T1000 (cell line): ENCODE measurements around the gene CDK2.
"Not testable (repeated sequence)": the region's sequence is repeated elsewhere in the genome, so short reads cannot be mapped to it uniquely, and the experiment has no call there.

Source experiments
- DNase-seq: peaks from one replicate; lab custom pipeline; 2025; ENCODE audit warnings: mixed read lengths; lab: John Stamatoyannopoulos, UW

CDK2 gene

GRCh38 chr12:55966408-55967281 is at the start of gene CDK2:
TSS of gene CDK2 (plus strand) at chr12:55966830. CDS start at chr12:55967009, 179 bp downstream.
- peak; percentile 86 for DNase-seq

DNA sequence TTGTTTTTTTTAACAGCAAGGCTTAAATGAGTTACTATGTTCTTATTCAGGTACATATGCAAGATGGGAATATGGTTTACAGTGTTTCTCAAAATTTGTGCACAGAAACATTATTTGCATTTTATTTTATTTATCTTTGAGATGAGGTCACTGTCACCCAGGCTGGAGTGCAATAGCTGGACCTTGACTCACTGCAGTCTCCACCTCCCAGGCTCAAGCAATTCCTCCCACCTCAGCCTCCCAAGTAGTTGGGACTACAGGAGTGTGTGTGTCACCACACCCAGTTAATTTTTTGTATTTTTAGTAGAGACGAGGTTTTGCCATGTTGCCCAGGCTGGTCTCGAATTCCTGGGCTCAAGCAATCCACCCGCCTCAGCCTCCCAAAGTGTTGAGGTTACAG is 47.6 kb upstream of the CDK2 start:
- DNase-seq: peak; percentile 18

DNA sequence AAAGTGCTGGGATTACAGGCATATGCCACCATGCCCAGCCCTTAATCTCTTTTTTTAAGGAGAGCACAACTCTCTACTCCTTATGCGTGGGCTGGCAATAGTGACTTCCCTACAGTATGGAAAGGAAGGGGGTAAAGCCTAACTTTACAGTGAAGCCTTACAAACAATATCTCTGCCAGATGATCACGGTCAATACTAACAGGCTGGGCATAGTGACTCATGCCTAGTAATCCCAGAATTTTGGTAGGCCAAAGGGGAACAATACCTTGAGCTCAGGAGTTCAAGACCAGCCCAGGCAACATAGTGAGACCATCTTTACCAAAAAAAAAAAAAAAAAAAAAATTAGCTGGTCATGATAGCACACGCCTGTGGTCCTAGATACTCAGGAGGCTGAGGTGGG is 44.5 kb upstream of the CDK2 start:
- DNase-seq: no peak

GRCh38 chr12:55923648-55924047 is 43.0 kb upstream of the CDK2 start:
- DNase-seq: not testable (repeated sequence)

DNA sequence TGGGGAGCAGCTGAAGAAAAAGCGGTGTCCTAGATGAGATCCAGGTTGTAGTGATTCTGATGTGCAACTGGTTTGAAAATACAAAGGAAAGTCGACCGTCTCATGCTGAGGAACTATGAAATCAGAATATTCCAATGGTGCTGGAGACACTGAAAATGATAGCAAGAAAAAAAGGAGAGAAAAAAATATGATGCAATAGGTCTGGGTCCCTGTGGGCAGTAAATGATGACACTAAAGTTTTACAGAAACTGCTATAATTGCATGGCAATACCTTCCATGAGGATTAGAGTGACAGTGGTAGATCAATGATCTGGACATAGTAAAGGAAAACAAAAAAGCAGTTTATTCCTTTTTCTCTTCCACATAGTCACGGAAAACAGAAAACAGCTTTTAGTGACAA is 41.3 kb upstream of the CDK2 start:
- no peak for DNase-seq

DNA sequence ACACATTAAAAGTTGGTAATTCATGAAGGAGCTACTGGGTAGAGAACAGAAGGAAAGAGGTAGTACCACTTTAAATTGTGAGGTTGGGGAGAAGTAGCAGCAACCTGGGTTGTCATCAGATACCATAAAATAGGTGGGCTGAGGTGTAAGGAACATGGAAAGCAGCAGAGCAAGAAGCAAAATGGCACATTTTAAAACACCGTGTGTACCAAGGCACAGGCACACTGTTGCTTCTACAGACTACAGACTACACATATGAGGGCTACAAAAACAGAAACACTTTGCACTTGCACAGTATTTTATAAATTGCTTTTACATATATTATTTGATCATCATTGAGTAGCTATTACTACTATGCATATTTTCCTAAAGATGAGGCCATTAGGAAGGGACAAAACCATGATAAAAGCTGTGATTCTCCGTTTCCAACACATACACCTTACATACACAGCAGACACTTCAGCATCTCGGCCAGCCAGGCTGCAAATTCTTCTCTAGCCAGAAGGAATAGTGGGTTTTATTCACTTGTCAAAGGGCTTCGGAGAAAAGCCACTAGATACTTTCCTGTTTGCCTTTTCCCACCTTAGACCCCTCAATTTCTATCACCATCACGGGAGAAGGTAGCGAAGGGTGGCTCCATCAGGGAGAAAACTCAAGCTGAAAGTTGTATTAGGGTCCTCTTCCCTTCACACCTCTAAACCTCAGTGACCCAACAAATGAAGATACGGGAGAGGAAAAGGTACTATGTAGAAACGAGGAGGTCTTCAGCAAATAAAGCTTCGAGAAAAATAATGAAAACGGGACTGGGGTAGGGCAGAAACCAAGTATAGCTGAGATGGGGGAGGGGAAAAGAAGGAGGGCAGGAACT is 40.5 kb upstream of the CDK2 start:
- DNase-seq: no peak

DNA sequence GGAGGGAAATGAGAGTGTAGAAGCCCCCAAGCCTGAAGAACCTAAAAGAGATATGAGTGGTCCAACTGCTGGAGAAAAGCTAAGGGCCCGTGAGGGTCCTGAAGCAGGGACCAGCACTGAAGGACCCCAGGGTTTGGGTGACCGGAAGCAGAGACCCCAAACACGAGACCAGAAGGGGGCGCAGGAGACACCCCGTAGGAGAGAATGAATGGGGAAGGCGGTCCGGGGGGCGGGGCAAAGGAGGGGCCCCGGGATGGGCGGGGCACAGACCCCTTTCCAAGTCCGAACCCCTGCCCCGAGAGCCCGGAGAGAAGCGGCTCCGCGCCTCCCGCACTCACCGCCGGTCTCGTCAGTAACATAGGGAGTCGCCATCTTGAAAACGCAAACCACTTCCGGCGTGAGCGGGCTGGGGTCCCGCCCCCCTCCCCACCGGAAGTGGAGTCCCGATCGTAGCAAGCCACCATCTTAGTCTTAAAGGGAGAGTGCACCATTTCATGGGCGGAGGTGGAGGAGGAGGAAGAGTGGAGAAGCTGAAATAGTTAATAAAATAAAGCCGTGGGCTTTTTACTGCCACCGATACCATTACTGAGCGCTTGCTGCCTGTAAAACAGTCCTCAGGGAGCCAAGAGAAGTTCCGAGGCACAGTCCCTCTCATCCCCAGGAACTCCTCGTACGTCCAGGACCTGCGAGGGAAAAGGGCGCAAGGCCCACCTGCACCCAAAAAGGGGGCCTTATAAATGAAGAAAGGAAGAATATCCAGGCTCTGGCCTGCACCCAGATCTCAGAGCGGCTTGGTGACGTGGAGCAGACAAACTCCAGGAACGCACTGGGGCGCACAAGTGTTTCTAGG is 39.7 kb upstream of the CDK2 start:
- DNase-seq: peak; percentile 86

DNA sequence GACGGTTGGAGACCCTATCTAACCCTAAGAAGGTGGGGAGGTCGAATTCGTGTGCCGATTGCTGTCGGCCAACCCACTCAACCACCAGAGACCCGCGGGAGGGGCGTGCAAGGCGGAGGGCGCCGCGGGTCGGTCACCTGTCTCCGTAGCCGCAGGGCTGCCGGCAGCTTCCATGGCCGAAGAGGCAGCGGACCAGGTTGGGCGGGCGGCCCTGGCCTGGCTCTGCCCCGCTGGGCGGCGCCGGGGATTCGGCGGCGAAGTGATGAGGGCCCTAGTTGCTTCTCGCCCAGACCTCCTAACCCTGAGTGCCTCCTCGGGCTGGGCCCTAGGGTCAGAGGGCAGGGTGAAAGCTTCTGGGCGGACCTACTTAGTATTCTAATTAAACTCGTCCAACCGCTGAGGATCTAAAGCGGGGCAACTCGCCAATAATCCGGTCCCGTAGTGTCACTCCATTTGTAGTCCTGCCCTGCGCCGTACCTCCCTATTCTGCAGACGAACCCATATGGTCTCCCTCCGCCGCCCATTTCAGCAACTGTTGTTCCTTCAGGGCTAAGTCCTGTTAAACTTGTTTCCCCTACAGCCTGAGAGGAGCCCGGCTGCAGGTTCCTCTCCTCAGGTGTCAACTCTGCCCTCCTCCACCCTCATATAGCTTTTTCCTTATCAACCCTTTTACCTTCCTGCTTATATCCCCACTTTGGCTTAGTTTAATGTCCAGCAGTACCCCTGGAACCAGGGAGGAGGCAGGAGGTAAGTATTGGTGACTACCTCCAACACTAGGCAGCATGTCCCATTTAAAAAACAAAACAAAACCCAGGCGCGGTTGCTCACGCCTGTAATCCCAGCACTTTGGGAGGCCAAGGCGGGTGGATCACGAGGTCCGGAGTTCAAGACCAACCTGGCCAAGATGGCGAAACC is 38.8 kb upstream of the CDK2 start, which contains the start of gene PYM1:
PYM1 (minus strand) TSS at position 307 of the 915 bp plus-strand sequence; CDS start at position 174, 133 bp downstream.
- peak; percentile 60 for DNase-seq

GRCh38 chr12:55929306-55929791 is 37.3 kb upstream of the CDK2 start:
- DNase-seq: no peak

DNA sequence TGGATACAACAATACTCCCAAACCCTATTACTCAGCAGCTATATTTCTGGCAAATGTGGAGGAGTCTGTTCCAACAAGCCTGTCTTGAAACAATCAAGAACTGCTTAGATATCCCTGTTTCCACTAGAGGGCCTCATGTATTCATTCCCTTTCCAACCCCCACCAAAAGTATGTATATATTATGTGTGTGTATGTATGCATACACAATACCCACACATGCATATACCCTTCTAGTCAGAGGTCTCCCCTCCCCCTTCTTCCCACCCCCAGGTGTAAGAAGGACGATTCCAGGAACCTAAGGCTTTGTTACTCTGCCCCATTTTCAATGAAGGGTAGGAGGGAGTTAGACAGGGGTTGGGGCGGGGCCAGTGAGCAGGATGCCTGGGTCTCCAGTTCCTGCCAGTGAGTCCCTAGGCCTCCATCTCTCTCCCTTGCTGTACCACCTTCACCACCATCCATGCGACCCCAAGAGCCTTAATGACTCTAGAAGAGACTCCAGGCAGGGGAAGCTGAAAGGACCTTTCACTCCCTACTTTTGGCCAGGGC is 35.8 kb upstream of the CDK2 start, which contains the start of gene DGKA:
DGKA (plus strand) TSS at position 392 of the 546 bp plus-strand sequence. CDS start 5,342 bp downstream, outside the sequence.
- DNase-seq: no peak

- no peak for DNase-seq
These were observed 35.3 kb upstream of the CDK2 start for GRCh38 chr12:55931317-55931779.

- no peak for DNase-seq
These were observed 34.7 kb upstream of the CDK2 start for GRCh38 chr12:55931780-55932550.

GRCh38 chr12:55932551-55932910 is 34.1 kb upstream of the CDK2 start:
- DNase-seq: no peak

DNA sequence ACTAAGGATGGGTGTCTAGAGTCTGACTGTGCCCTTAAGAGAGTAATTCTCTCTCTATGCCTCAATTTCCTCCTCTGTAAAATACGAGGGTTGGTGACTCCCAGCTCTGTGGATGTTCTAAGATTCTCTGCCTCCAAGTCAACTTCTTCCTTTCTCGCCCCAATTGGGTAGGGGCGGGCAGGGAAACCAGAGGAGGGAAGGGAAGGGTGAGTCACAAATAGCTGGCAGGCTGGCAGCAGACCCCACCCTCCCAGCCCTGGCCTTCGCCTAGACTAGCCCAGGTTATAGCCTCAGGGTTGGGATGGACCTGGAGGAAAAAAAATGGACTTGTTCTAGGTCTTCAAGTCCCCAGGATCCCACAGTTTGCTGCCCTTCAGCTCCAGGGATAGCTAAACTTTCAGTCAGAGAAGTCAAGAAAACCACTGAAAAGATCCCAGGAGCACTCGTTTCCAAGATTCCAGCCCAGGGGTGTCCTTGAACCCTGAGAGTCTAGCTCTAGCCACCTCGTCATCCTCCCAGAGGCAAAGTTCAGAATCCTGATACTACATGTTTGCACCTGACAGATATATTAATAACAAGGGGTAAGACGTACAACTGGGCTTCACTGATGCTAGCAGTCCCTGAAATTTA is 33.3 kb upstream of the CDK2 start:
- DNase-seq: peak; percentile 33

GRCh38 chr12:55933799-55934742 is 32.6 kb upstream of the CDK2 start:
- no peak for DNase-seq

DNA sequence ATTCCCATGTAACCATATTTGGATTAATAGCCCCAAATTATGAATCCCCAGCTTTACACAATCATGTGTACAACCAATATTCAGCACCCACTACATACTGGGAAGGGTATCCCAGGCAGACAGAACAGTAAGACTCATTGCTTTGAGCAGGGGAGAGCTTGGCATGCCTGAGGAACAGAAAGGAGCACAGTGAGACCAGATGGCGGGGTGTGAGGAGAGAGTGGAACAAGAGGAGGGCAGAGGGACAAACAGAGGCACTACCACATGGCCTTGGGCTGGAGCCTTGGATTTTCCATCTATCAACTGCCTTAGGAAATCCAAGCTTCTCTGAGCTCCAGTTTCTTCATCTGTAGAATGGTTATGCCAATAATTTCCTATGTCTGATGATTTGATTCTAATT is 31.9 kb upstream of the CDK2 start:
- DNase-seq: no peak

DNA sequence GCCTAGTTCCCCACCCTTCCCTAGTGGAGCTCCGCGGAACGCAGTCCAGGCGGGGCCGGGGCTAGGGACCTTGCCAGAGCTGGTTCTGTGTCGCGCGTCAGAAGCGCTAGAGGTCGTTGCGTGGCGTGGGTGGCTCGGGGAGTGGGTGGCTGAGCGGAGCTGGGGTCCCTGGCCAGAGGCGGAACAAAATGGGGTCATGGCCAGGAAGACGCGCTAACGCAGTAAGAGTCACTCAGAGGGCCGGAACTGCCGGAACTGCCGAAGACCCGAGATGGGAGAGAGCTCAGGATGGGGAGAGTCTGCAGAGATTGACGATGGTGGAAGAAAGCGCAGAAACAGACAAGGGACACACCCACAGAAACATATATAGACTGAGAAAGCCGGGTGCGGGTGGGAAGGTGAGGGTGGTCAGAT is 30.9 kb upstream of the CDK2 start:
- no peak for DNase-seq

DNA sequence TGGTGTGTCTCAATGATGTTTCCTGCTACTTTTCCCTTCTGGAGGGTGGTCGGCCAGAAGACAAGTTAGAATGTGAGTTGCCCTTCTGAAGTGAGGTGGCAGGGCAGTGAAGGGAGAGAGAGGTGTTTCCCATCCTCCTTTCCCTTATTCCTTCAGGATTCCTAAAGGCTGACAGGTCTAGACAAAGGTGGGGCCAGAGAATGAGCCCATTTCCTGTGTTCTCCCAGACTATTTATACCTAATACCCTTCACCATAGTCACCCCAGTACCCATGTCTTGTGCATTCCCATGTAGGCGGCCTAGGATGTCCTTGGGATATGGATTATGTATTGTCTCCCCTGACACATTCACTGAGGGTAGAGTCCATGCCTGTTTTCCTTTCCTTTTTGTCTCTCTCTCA is 28.6 kb upstream of the CDK2 start:
- DNase-seq: no peak
